ENCODE measurements around the gene MXRA8.

The MXRA8 gene

GRCh38 chr1:1380860-1381259 is 22.5 kb upstream of the MXRA8 start:
- Histone ChIP-seq H3K27ac (no peak overlapping the region), H3K4me1 (ENCODE audit: low read depth, poor library complexity, severe bottlenecking) (no peaks in the 10 kb centered on the region), H3K79me2 (ENCODE audit: insufficient read depth, low read depth) (no peaks in the 10 kb centered on the region), H3K9ac (no peak overlapping the region), H3K27me3 (ENCODE audit: insufficient read depth, low read depth) (no peaks in the 10 kb centered on the region), H3K4me3 (IDR thresholded peaks at IDR 0.05; ENCODE audit: insufficient read depth, low read depth, low read length) (no peak overlapping the region), H2AFZ (ENCODE audit: low read depth) (no peak overlapping the region), H3K36me3 (ENCODE audit: insufficient read depth) (no peaks in the 10 kb centered on the region; the same call in 1 of the 2 replicates), H3K4me2 (no peak overlapping the region), H4K20me1 (ENCODE audit: insufficient read depth) (no peaks in the 10 kb centered on the region)
- no peak for TF ChIP-seq CTCF (conservative IDR thresholded peaks at IDR 0.05; ENCODE audit: low read depth, low read length)

GRCh38 chr1:1377540-1378205 is 19.3 kb upstream of the MXRA8 start:
- no peaks in the 10 kb centered on the region for H3K36me3 ChIP-seq (ENCODE audit: insufficient read depth)

DNA sequence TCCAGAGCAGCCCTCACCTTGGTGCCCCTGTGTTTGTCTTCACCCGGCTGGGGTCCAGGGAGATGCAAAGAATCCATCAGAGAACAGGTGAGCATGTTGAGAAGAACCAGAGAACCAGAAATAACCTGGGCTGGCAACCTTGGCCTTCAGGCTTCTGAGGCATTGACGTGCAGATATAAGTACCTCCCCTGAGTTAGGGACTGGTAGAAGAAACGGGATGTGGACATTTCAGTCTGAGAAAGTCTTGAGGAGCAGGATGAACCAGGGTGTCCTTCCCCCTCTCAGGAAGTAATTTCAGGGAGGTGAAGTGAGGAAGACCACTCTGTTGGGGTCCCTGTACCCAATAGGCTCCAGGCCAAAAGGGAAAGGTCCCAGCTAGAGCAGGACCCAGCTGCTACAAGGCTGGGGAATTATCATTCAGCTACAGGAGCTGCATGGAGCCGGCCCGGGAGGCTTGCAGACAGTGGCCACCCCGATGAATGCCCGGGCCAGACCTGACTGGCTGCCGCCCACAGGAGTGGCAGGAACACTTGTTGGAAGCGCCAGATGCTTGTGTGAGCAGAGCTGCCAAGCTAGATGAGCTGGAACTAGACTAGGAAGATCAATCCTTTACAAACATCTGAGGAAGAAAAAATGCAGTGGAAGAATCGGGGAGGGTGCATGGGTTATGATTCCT is 18.3 kb upstream of the MXRA8 start:
- no peaks in the 10 kb centered on the region for H3K36me3 ChIP-seq (ENCODE audit: insufficient read depth)
- H3K27me3 ChIP-seq (ENCODE audit: insufficient read depth, low read depth) = no peaks in the 10 kb centered on the region
- no peaks in the 10 kb centered on the region for H4K20me1 ChIP-seq (ENCODE audit: insufficient read depth)
- H3K9ac ChIP-seq = no peak overlapping the region
- no peak overlapping the region for H3K4me3 ChIP-seq (IDR thresholded peaks at IDR 0.05; ENCODE audit: insufficient read depth, low read depth, low read length)
- TF ChIP-seq CTCF (conservative IDR thresholded peaks at IDR 0.05; ENCODE audit: low read depth, low read length) = no peak
- H3K27ac ChIP-seq = no peak overlapping the region
- H3K4me2 ChIP-seq = no peak overlapping the region
- peaks cover 24% of the 10 kb centered on the region for H3K4me1 ChIP-seq (ENCODE audit: low read depth, poor library complexity, severe bottlenecking)
- H3K79me2 ChIP-seq (ENCODE audit: insufficient read depth, low read depth) = peaks cover 25% of the 10 kb centered on the region
- no peak overlapping the region for H2AFZ ChIP-seq (ENCODE audit: low read depth)

More at GRCh38 chr1:1377540-1378205, 19.3 kb upstream of the MXRA8 start:
- Histone ChIP-seq H3K27me3 (ENCODE audit: insufficient read depth, low read depth) (no peaks in the 10 kb centered on the region), H3K4me3 (IDR thresholded peaks at IDR 0.05; ENCODE audit: insufficient read depth, low read depth, low read length) (no peak overlapping the region), H3K4me2 (no peak overlapping the region), H3K4me1 (ENCODE audit: low read depth, poor library complexity, severe bottlenecking) (peaks cover 14% of the 10 kb centered on the region), H4K20me1 (ENCODE audit: insufficient read depth) (no peaks in the 10 kb centered on the region), H3K27ac (no peak overlapping the region), H3K79me2 (ENCODE audit: insufficient read depth, low read depth) (peaks cover 22% of the 10 kb centered on the region), H2AFZ (ENCODE audit: low read depth) (no peak overlapping the region), H3K9ac (no peak overlapping the region)
- TF ChIP-seq CTCF (conservative IDR thresholded peaks at IDR 0.05; ENCODE audit: low read depth, low read length) = no peak

GRCh38 chr1:1374929-1375662 is 16.7 kb upstream of the MXRA8 start, which contains the start of gene AURKAIP1:
TSS of gene AURKAIP1 (minus strand) at chr1:1375207. CDS start at chr1:1374756, 451 bp downstream.
- H3K36me3 ChIP-seq (ENCODE audit: insufficient read depth) = no peaks in the 10 kb centered on the region
- H3K79me2 ChIP-seq (ENCODE audit: insufficient read depth, low read depth) = peaks cover 25% of the 10 kb centered on the region
- H3K4me1 ChIP-seq (ENCODE audit: low read depth, poor library complexity, severe bottlenecking) = peaks cover 40% of the 10 kb centered on the region
- no peaks in the 10 kb centered on the region for H3K27me3 ChIP-seq (ENCODE audit: insufficient read depth, low read depth)
- H3K4me2 ChIP-seq = peak within 1 kb of the TSS; percentile 96
- peak within 1 kb of the TSS; percentile 64 for H2AFZ ChIP-seq (ENCODE audit: low read depth)
- peak within 1 kb of the TSS; percentile 79 for H3K9ac ChIP-seq
- peak; percentile 28; the same call in 1 of the 2 replicates for TF ChIP-seq CTCF (conservative IDR thresholded peaks at IDR 0.05; ENCODE audit: low read depth, low read length)
- no peaks in the 10 kb centered on the region for H4K20me1 ChIP-seq (ENCODE audit: insufficient read depth)
- peak within 1 kb of the TSS; percentile 89 for H3K4me3 ChIP-seq (IDR thresholded peaks at IDR 0.05; ENCODE audit: insufficient read depth, low read depth, low read length)
- peak within 1 kb of the TSS; percentile 63 for H3K27ac ChIP-seq

Measured in KMS-11 (cell line).